GM19025 (cell line): ENCODE results near the gene EPHA8.

Experiments
- ATAC-seq: cut with Tn5 transposase; IDR thresholded peaks from one replicate; pipeline ENCODE4 v1.9.1; 2021; ENCODE audit warnings: mild to moderate bottlenecking, low read depth, moderate library complexity; ENCODE audit not compliant: unreplicated experiment

The EPHA8 gene

DNA sequence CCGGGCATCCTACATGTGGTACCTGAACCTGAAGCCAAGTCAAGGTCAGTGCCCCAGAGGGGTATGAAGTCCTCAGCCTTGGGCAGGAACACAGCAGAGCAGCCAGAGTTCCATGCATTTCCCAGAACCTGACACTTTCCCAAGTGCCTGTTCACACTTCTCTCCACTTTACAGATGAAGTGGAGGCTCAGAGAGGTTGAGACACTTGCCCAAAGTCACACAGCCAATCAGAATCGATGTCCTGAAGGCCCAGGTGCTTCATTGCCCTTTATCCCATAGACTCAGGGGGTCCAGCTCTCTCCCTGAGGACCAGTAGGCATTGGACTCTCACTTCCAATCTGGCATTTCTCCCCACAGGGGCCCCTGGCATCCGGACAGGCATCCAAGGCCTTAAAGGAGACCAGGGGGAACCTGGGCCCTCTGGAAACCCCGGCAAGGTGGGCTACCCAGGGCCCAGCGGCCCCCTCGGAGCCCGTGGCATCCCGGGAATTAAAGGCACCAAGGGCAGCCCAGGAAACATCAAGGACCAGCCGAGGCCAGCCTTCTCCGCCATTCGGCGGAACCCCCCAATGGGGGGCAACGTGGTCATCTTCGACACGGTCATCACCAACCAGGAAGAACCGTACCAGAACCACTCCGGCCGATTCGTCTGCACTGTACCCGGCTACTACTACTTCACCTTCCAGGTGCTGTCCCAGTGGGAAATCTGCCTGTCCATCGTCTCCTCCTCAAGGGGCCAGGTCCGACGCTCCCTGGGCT is 75.4 kb downstream of the EPHA8 start:
- ATAC-seq, result no peak

DNA sequence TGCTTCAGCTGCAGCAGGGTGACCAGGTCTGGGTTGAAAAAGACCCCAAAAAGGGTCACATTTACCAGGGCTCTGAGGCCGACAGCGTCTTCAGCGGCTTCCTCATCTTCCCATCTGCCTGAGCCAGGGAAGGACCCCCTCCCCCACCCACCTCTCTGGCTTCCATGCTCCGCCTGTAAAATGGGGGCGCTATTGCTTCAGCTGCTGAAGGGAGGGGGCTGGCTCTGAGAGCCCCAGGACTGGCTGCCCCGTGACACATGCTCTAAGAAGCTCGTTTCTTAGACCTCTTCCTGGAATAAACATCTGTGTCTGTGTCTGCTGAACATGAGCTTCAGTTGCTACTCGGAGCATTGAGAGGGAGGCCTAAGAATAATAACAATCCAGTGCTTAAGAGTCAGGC is 76.0 kb downstream of the EPHA8 start:
- no peak for ATAC-seq

DNA sequence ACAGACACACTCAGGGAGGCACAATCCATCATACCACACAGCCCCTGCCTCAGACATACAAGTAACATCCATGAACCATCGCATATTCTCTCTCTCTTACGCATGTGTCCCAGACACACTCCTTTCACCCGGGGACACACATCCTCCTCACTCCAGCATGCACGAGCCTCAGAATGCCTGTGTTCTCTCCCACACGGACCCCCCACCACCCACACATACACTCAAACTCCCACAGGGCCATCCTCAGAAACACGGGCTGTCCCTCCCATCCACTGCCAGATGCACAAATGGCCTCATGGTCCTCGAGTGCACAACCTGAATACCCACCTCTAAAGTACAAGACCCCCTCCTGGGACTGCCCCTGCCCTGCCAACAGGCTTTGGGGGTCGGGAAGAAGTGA is 78.0 kb downstream of the EPHA8 start:
- ATAC-seq, result no peak

DNA sequence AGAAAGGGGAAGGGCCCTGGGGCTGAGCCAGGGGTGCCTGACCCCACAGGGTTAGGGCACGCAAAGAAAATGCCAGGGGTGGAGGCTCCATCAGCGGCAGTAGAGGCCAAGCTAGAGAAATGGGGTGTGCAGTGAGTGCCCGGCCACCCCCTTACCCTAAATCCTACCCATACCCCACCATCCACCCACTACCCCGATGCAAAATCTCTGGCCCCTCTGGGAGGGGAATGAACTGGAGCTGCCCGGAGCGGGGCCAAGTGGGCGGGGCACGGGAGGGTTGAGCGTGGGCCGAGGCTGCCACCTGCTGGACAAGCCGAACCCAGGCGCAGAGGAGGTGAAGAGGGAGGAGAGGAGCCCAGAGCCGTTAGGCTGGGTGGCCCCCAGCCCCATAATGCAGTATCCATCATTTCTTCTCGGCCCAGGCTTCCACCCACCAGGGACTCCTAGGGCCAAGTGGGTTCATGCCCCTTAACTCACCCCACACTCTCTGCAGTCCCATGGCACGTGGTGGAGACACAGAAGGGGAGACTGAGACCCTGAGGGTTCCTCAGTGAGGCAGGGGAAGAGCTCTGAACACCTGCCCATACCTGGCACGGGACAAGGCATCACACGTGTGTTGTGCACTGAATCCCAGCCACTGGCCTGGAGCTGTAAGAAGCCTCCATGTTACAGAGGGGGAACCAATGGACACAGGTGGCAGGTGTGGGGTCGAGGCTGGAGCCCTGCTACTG is 78.8 kb downstream of the EPHA8 start:
- no peak for ATAC-seq

DNA sequence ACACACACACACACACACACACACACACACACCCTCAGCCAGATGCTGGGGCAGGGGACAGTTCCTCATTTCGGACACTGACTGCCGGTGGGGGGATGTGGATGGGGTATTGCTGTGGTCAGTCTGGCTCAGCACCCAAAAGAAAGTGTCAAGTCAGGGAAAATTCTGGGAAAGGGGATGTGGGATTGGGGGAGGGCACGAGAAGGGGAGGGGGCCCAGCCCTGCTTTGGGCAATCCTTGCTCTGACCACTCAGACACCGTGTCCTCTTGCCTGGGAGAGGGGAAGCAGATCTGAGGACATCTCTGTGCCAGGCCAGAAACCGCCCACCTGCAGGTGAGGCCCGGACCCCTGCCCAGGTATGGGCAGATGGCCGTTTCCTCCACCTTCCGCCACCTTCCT is 80.1 kb downstream of the EPHA8 start, which contains the start of gene C1QC:
Gene C1QC, plus strand, starts transcription at position 253 of the 400 bp plus-strand sequence. CDS start 391 bp downstream, outside the sequence.
- no peak for ATAC-seq

DNA sequence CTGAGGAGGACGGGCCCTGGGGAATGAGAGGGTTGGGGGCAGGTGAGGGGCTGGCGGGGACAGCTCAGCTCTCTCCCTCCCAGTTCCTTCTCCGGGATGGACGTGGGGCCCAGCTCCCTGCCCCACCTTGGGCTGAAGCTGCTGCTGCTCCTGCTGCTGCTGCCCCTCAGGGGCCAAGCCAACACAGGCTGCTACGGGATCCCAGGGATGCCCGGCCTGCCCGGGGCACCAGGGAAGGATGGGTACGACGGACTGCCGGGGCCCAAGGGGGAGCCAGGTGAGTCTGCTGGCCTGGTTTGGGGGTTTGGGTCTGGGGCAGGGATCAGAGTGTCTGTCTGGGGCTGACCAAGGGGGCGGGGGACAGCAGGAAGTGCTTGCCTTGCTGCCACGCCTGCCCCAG is 80.6 kb downstream of the EPHA8 start:
- ATAC-seq, result no peak

DNA sequence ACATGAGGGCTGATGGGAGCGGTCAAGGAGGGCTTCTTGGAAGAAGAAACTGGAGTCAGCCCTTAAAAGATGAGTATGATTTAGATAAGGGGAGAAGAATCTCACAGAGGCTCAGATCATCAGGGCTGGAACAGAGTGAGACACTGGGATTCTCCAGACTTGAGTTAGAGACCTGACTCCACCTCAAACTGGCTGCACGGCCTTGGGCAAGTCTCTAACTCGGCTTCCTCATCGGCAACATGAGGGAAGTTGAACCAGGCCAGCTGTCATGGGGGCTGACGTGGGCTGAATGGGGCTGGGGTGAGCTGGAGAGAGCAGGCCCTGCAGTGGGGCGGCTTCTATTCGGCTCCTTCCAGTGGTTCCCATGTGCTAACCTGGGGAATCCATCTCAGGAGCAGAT is 82.6 kb downstream of the EPHA8 start:
- ATAC-seq, result no peak

DNA sequence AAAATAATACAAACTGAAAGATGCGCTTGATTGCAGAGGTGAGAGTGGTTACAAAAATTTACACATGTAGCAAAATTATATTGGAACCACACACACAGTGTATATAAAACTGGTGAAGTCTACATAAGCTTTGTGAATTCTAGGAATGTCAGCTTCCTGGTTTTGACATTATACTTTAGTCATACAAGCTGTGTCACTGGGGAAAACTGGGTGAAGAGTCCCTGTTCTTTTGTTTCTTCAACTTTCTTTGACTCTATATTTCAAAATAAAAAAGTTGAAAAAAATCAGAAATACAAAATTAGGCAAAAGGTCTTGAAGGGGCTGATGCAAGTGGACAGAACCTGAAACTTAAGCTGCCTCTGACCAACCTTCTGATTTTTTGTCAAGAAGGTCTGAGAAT is 83.1 kb downstream of the EPHA8 start:
- no peak for ATAC-seq

DNA sequence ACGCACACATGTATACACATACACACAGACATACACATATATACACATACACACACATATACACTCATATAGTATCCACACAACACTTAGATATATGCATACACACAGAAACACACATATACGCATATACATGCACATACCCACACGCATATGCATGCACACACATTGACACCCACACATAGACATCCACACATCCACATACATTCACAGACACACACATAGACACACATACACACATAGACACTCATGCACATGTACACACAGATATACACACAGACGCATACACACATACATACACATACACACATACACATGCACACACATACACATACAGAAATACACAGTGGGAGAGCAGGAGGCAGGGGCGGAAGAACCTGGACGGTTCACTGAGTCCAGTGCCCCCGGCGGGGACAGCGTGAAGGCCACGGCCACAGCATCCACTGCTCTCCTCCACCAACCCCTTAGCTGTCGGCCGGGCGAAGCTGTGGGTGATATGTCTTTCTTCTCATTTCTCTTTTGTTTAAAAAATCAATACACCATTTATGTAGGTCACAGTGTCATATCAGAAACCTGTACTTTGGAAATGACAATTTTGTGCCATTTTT is 86.9 kb downstream of the EPHA8 start:
- no peak for ATAC-seq

DNA sequence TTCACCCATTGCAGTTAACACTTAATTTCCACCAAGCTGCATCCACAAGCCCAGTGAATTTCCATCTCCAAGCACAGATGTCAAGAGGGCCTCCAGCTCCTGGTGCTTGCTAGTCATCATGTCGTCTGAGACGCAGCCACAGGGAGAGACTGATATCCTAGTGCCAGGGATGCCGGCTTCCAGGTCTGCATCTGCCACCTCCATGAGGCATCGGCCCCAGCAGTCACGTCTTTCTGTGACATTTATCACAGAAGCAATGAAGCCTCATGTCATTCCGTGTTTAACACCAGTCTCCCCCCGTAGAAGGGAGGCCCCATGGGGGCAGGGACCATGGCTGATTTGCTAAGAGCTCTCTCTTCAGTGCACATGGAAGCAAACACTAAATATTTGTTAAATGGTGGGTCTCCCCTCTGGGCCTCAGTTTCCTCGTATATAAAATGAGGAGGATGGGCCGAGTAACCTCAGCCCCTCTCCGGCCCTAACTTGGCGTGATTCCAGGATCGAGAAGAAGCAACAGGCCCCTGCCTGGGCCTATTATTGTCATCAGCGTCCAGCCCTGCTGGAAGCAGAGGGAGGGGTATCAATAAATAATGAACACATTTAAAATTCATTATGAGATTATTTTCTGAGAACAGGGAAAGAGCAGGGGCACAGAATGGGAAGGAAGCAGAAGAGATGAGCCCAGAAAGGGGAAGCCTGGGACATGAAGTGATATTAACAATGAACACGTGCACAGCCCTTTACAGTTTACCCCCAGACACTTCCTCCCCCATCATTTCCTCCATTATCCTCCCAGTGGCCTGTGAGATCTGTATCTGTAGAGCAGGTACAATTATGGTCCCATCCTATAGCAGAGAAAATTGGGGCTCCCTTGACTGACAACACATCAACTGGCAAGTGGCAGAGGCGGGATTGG is 88.9 kb downstream of the EPHA8 start:
- no peak for ATAC-seq

DNA sequence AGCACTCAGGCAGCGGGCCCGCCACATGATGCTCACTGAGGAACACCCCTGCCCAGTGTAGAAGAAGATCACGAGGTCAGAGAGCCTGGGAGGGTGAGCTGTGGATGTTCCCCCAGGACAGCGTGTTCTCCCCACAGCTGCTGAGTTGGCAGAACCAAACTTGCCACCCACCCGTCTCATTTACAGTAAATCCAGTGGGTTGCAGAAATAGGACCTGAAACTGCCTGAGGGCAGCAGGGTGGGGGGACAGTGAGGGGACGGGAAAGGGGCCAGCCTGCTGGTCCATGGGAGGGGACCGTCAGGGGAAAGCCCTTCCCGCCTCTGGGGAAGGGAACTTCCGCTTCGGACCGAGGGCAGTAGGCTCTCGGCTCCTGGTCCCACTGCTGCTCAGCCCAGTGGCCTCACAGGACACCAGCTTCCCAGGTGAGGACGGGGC is 89.6 kb downstream of the EPHA8 start, which contains the start of gene C1QB:
Gene C1QB, plus strand, starts transcription at position 356 of the 436 bp plus-strand sequence. CDS start 6,227 bp downstream, outside the sequence.
- no peak for ATAC-seq
